GM18909 (cell line): ENCODE data around the gene TMEM250.

Source experiments
- ATAC-seq: cut with Tn5 transposase; IDR thresholded peaks from one replicate; pipeline ENCODE4 v1.9.1; 2021; ENCODE audit warnings: mild to moderate bottlenecking; ENCODE audit not compliant: unreplicated experiment, poor library complexity

TMEM250 gene

GRCh38 chr9:136098210-136098609 lies 20.5 kb downstream of the TMEM250 start:
- no peak for ATAC-seq

- no peak for ATAC-seq
Observed at GRCh38 chr9:136096505-136097001, 22.1 kb downstream of the TMEM250 start.

GRCh38 chr9:136095070-136096058 lies 23.3 kb downstream of the TMEM250 start, which contains the start of gene NACC2:
TSS of gene NACC2 (minus strand) at chr9:136095289. CDS start at chr9:136050521, 44,768 bp downstream.
- no peak for ATAC-seq

GRCh38 chr9:136093995-136094881 lies 24.4 kb downstream of the TMEM250 start:
- ATAC-seq: no peak

- ATAC-seq: no peak
Observed at GRCh38 chr9:136093346-136093986, 25.2 kb downstream of the TMEM250 start.

GRCh38 chr9:136092741-136093140 lies 25.9 kb downstream of the TMEM250 start:
- ATAC-seq: no peak

- no peak for ATAC-seq
Observed at GRCh38 chr9:136092353-136092650, 26.4 kb downstream of the TMEM250 start.

GRCh38 chr9:136091582-136092352 lies 26.9 kb downstream of the TMEM250 start:
- no peak for ATAC-seq

- ATAC-seq: no peak
Observed at GRCh38 chr9:136090768-136091581, 27.7 kb downstream of the TMEM250 start.

- ATAC-seq: no peak
Observed at GRCh38 chr9:136090056-136090735, 28.5 kb downstream of the TMEM250 start.

- ATAC-seq: no peak
Observed at GRCh38 chr9:136089697-136090045, 29.0 kb downstream of the TMEM250 start.

GRCh38 chr9:136088939-136089696 lies 29.6 kb downstream of the TMEM250 start:
- no peak for ATAC-seq

- no peak for ATAC-seq
Observed at GRCh38 chr9:136088481-136088938, 30.2 kb downstream of the TMEM250 start.

- no peak for ATAC-seq
Observed at GRCh38 chr9:136087741-136088480, 30.8 kb downstream of the TMEM250 start.

- ATAC-seq: no peak
Observed at GRCh38 chr9:136086951-136087740, 31.5 kb downstream of the TMEM250 start.
